ENCODE data around the gene CCHCR1.

DNA sequence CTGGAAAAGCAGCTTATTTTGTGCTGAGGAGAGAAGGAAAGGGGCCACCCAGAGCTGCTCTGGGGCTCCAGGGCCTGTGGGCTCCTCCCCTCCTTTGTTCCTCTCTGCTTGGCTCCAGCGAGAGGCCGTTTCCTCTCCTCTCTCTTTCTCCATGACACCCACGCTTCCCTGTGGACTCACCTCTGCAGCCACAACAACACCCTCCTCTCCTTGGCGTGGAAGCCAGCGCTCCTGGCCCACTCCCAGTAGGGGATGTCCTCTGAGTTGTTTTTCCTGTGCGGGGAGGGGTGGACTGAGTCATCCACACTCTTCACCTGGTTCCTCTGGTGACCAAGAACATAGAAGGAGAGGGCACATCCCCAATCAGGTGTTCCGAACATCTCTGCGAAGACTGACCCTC lies 32.4 kb downstream of the CCHCR1 start:
- TF ChIP-seq, protein P1, sequence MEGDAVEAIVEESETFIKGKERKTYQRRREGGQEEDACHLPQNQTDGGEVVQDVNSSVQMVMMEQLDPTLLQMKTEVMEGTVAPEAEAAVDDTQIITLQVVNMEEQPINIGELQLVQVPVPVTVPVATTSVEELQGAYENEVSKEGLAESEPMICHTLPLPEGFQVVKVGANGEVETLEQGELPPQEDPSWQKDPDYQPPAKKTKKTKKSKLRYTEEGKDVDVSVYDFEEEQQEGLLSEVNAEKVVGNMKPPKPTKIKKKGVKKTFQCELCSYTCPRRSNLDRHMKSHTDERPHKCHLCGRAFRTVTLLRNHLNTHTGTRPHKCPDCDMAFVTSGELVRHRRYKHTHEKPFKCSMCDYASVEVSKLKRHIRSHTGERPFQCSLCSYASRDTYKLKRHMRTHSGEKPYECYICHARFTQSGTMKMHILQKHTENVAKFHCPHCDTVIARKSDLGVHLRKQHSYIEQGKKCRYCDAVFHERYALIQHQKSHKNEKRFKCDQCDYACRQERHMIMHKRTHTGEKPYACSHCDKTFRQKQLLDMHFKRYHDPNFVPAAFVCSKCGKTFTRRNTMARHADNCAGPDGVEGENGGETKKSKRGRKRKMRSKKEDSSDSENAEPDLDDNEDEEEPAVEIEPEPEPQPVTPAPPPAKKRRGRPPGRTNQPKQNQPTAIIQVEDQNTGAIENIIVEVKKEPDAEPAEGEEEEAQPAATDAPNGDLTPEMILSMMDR (conservative IDR thresholded peaks at IDR 0.05; ENCODE audit: low read depth, low read length): no peak
- TF ChIP-seq EZH2 (IDR thresholded peaks at IDR 0.05; ENCODE audit: low read length, unreplicated experiment): no peak
